Sigmoid colon (tissue), 7 donors: Measurements from ENCODE around the gene TSG101. TPM values are rescaled to one million over a fixed set of nuclear protein-coding genes. Genes with fewer than 3 reads are reported as not detected.
A peak's percentile ranks its signal among the peaks of the same experiment; 100 is the strongest.

Experiments used
- DNase-seq: peaks from one replicate; pipeline ENCODE4 v3.0.0-alpha.2; 2019
- H3K27ac ChIP-seq, 4 donors: fragments of 200-600 bp; sonication (generic); one replicate each; pipeline ENCODE4 v1.5.1; 2016 to 2019; ENCODE audit warnings: mild to moderate bottlenecking in 1 of 4
- H3K27me3 ChIP-seq, 3 donors: fragments of 200-600 bp; sonication (generic); one replicate each; pipeline ENCODE4 v1.5.1; 2019; ENCODE audit warnings: mild to moderate bottlenecking in 1 of 3
- H3K36me3 ChIP-seq, 4 donors: fragments of 200-600 bp; sonication (generic); one replicate each; pipeline ENCODE4 v1.5.1; 2016 to 2019
- H3K4me1 ChIP-seq, 4 donors: fragments of 200-600 bp; sonication (generic); one replicate each; pipeline ENCODE4 v1.5.1; 2017 to 2019
- H3K4me3 ChIP-seq, 4 donors: fragments of 200-600 bp; sonication (generic); one replicate each; pipeline ENCODE4 v1.5.1; 2017 to 2019; ENCODE audit warnings: mild to moderate bottlenecking in 2 of 4, moderate library complexity in 1 of 4
- H3K9me3 ChIP-seq, 4 donors: fragments of 200-600 bp in 3 of 4; sonication (generic) in 3 of 4; one replicate each; pipeline versions ENCODE4 v1.5.1 to v1.6.1; 2013 to 2019
- CTCF ChIP-seq, 4 experiments: fragments of 450-650 bp in 3 of 4; fragments of 200-600 bp in 1 of 4; IDR thresholded peaks; one replicate each; pipeline ENCODE4 v1.5.1; 2016 to 2019; ENCODE audit warnings: antibody characterized with exemption in 4 of 4, mild to moderate bottlenecking in 3 of 4, moderate library complexity in 2 of 4
- EP300 ChIP-seq, 4 donors: sonication (generic); formaldehyde crosslinking; IDR thresholded peaks; one replicate each; pipeline ENCODE4 v1.6.1; 2017; ENCODE audit warnings: antibody characterized with exemption in 4 of 4
- POLR2A ChIP-seq, 2 donors: fragments of 450-650 bp; IDR thresholded peaks; one replicate each; pipeline ENCODE4 v1.6.1; 2016; ENCODE audit warnings: antibody characterized with exemption in 2 of 2, mild to moderate bottlenecking in 2 of 2, moderate library complexity in 2 of 2
- POLR2AphosphoS5 ChIP-seq, 4 donors: sonication (generic); formaldehyde crosslinking; IDR thresholded peaks; one replicate each; pipeline ENCODE4 v1.6.1; 2017; ENCODE audit warnings: antibody characterized with exemption in 4 of 4
- WGBS, 2 donors: extraction: QIAGEN DNeasy Blood & Tissue Kit; methylation state at CpG; one replicate each; pipeline ENCODE4 v1.1.7; 2013; 5-methylcytosine and 5-hydroxymethylcytosine counted together
- intact Hi-C: fragments of 100-400 bp; cut with DNase I; formaldehyde crosslinking; loops from one replicate; pipeline ENCODE4 v1.15.1; 2023
- polyA plus RNA-seq, 3 donors: library from polyadenylated mRNA; stranded (reverse); fragments of 200-250 nt; gene quantifications; one replicate each; pipeline ENCODE4 v1.2.3, GENCODE V29; 2013
- total RNA-seq, 4 donors: library from RNA; depleted of rRNA; stranded (reverse); fragments of >200 nt; gene quantifications; one replicate each; pipeline ENCODE4 v1.1.0, GENCODE V29; 2016
- donor health status: healthy with polysubstance abuse.
- donor health status: Bipolar disorder and iron deficiency.
- donor health status: healthy.

Gene TSG101
- 100 to 1,000 TPM in 1 of 4 donors, 10 to 100 TPM in 3; 70.3 to 100 (median 89.8) TPM for total RNA-seq
- 100 to 1,000 TPM in 1 of 3 donors, 10 to 100 TPM in 2; 55.7 to 103 (median 90.7) TPM for polyA plus RNA-seq

- peaks cover 0 to 27% (median 22%) of the 10 kb centered on the region in 4 donors for H3K4me1 ChIP-seq
- 0% methylated on average over 57 of the region's 57 CpGs for WGBS, 2 donors
- H3K27me3 ChIP-seq: no peaks in the 10 kb centered on the region
Observed at GRCh38 chr11:18526521-18527296, at the start of gene TSG101. TSS of gene TSG101 (minus strand) at chr11:18526942. CDS start at chr11:18526816, 126 bp downstream.

GRCh38 chr11:18575361-18575760 lies 48.6 kb upstream of the TSG101 start:
- Histone ChIP-seq H3K27me3 (no peaks in the 10 kb centered on the region), H3K36me3 (peaks cover 8 to 89% (median 12%) of the 10 kb centered on the region in 4 donors), H3K4me1 (no peaks in the 10 kb centered on the region), H3K4me3 (no peak overlapping the region), H3K9me3 (no peaks in the 10 kb centered on the region), H3K27ac (no peak overlapping the region)
- no peak for TF ChIP-seq EP300 (IDR thresholded peaks at IDR 0.05)
- WGBS, 2 donors: 8 to 59% methylated on average over 1 of the region's 1 CpG
- DNase-seq: no peak
- intact Hi-C loops: no loop called here

More at GRCh38 chr11:18526521-18527296, at the start of gene TSG101:
- Histone ChIP-seq H3K9me3 (no peaks in the 10 kb centered on the region), H3K36me3 (peaks cover 0 to 9% (median 3%) of the 10 kb centered on the region in 4 donors), H3K4me3 (peak within 1 kb of the TSS; percentile 82 to 95 (median 90)), H3K27ac (peak within 1 kb of the TSS; percentile 88 to 95 (median 92))
- DNase-seq: peak; percentile 95
- TF ChIP-seq POLR2AphosphoS5 (IDR thresholded peaks at IDR 0.05) (peak; percentile 93 to 99 (median 96)), POLR2A (IDR thresholded peaks at IDR 0.05) (peak; percentile 91 to 93), CTCF (IDR thresholded peaks at IDR 0.05) (no peak), EP300 (IDR thresholded peaks at IDR 0.05) (peak in 1 of 4 donors; percentile 14)
- intact Hi-C loops: loop anchor here (1.0 to 5.0 kb wide), 5 partner anchors 106 to 1174 kb away; partner anchors contain the start of genes NCR3LG1 and SPTY2D1

GRCh38 chr11:18567081-18567480 lies 40.3 kb upstream of the TSG101 start:
- Histone ChIP-seq H3K4me3 (no peak overlapping the region), H3K4me1 (no peaks in the 10 kb centered on the region), H3K27ac (no peak overlapping the region), H3K9me3 (no peaks in the 10 kb centered on the region), H3K36me3 (peaks cover 0 to 88% (median 14%) of the 10 kb centered on the region in 4 donors), H3K27me3 (no peaks in the 10 kb centered on the region)
- 91 to 97% methylated on average over 3 of the region's 3 CpGs for WGBS, 2 donors
- intact Hi-C loops: no loop called here
- no peak for DNase-seq
- TF ChIP-seq EP300 (IDR thresholded peaks at IDR 0.05): no peak
- no peak for TF ChIP-seq CTCF (IDR thresholded peaks at IDR 0.05)
- TF ChIP-seq POLR2AphosphoS5 (IDR thresholded peaks at IDR 0.05): no peak
- no peak for TF ChIP-seq POLR2A (IDR thresholded peaks at IDR 0.05)

GRCh38 chr11:18566406-18566805 lies 39.7 kb upstream of the TSG101 start:
- Histone ChIP-seq H3K27me3 (no peaks in the 10 kb centered on the region), H3K36me3 (peaks cover 0 to 88% (median 17%) of the 10 kb centered on the region in 4 donors), H3K4me3 (no peak overlapping the region), H3K9me3 (no peaks in the 10 kb centered on the region), H3K27ac (no peak overlapping the region), H3K4me1 (no peaks in the 10 kb centered on the region)
- intact Hi-C loops: no loop called here
- TF ChIP-seq POLR2AphosphoS5 (IDR thresholded peaks at IDR 0.05): no peak
- TF ChIP-seq POLR2A (IDR thresholded peaks at IDR 0.05): no peak
- no peak for DNase-seq

GRCh38 chr11:18564149-18564548 lies 37.4 kb upstream of the TSG101 start:
- no peaks in the 10 kb centered on the region for H3K4me1 ChIP-seq
- DNase-seq: no peak
- no peak overlapping the region for H3K4me3 ChIP-seq
- H3K9me3 ChIP-seq: no peaks in the 10 kb centered on the region
- peaks cover 8 to 85% (median 19%) of the 10 kb centered on the region in 4 donors for H3K36me3 ChIP-seq
- no peak overlapping the region for H3K27ac ChIP-seq
- no peaks in the 10 kb centered on the region for H3K27me3 ChIP-seq
- intact Hi-C loops: no loop called here
- TF ChIP-seq EP300 (IDR thresholded peaks at IDR 0.05) (no peak), CTCF (IDR thresholded peaks at IDR 0.05) (no peak), POLR2A (IDR thresholded peaks at IDR 0.05) (no peak), POLR2AphosphoS5 (IDR thresholded peaks at IDR 0.05) (no peak)
